Measurements from ENCODE around the gene SFTPD. TPM values are rescaled to one million over a fixed set of nuclear protein-coding genes. Genes with fewer than 3 reads are reported as not detected.

The SFTPD gene
- total RNA-seq, 1 experiment from 2014 or later: 0.39 TPM

DNA sequence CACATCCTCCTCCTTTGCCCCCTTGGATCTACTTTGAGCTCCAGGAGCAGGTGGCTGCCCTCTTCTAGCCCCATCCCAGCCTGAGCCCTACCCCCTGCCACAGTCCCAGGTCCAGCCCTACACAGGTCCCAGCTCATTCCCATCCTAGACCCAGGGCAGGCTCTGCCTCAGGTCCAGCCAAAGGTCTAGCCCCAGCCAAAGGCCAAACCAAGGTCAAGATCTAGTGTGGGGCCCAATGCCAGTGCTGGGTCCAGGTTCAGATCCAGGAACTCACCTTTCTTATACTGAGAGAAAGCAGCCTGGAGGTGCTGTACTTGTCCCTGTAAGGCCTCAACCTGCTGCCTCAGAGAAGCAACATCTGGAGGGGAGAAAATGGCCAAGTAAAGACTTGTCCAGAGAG, 8.5 kb downstream of the SFTPD start:
- H3K36me3 Mint-ChIP-seq (ENCODE audit: insufficient read depth, unreplicated experiment): no peaks in the 10 kb centered on the region
- CTCF ChIA-PET: no interaction called here
- no peaks in the 10 kb centered on the region for H3K27me3 ChIP-seq (replicated peaks; ENCODE audit: control insufficient read depth, insufficient read depth, low read length)

DNA sequence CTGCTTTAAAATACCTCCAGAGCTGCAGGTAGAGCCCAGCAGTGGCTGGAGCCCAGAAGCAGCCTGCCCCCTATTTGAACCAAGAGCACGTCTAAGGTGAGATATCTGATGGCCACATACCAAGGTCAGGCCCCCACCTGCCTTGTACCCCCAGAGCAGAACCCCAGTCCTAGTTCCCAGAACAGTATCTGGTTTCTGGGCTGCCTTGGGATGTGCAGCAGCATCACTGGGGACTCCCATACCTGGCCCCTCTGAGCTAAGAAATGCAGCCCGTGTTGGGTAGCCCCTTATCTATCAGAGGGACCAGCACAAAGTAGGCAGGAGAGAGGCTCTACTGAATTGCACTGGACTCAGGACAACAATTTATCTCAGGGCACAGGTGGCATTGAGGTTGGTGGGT, 8.9 kb downstream of the SFTPD start:
- H3K27me3 ChIP-seq (replicated peaks; ENCODE audit: control insufficient read depth, insufficient read depth, low read length): no peaks in the 10 kb centered on the region
- intact Hi-C loops (cut with micrococcal nuclease; ENCODE audit: unreplicated experiment): loop anchor here (10.0 kb wide), 1 partner anchor 85 kb away; no protein-coding TSS in a partner anchor
- H3K4me1 Mint-ChIP-seq (ENCODE audit: low read depth, unreplicated experiment): no peaks in the 10 kb centered on the region
- no peaks in the 10 kb centered on the region for H3K36me3 ChIP-seq (ENCODE audit: control insufficient read depth, insufficient read depth, low read length)
- peaks cover 9% of the 10 kb centered on the region for H3K27me3 Mint-ChIP-seq (ENCODE audit: insufficient read depth, unreplicated experiment)
- TF ChIP-seq, protein P1, sequence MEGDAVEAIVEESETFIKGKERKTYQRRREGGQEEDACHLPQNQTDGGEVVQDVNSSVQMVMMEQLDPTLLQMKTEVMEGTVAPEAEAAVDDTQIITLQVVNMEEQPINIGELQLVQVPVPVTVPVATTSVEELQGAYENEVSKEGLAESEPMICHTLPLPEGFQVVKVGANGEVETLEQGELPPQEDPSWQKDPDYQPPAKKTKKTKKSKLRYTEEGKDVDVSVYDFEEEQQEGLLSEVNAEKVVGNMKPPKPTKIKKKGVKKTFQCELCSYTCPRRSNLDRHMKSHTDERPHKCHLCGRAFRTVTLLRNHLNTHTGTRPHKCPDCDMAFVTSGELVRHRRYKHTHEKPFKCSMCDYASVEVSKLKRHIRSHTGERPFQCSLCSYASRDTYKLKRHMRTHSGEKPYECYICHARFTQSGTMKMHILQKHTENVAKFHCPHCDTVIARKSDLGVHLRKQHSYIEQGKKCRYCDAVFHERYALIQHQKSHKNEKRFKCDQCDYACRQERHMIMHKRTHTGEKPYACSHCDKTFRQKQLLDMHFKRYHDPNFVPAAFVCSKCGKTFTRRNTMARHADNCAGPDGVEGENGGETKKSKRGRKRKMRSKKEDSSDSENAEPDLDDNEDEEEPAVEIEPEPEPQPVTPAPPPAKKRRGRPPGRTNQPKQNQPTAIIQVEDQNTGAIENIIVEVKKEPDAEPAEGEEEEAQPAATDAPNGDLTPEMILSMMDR (IDR thresholded peaks at IDR 0.05; ENCODE audit: insufficient read depth in 1 of 2, low read depth in 1 of 2, low read length in 1 of 2, severe bottlenecking in 1 of 2, unreplicated experiment in 1 of 2): no peak
- ChIA-PET CTCF (no interaction called here), POLR2A (no interaction called here)
- H3K9me3 Mint-ChIP-seq (ENCODE audit: unreplicated experiment): no peaks in the 10 kb centered on the region
- no peak overlapping the region for H3K27ac Mint-ChIP-seq (ENCODE audit: unreplicated experiment)
- BruUV-seq (replicated peaks): no TSS peak
- H3K4me1 ChIP-seq: no peaks in the 10 kb centered on the region
- H3K36me3 Mint-ChIP-seq (ENCODE audit: insufficient read depth, unreplicated experiment): no peaks in the 10 kb centered on the region
- no peak overlapping the region for H3K4me3 Mint-ChIP-seq (ENCODE audit: unreplicated experiment)
- no peaks in the 10 kb centered on the region for H3K9me3 ChIP-seq
- no peak overlapping the region for H3K4me3 ChIP-seq (ENCODE audit: low read depth, low read length)
- DNase-seq: no peak

More for the DNA sequence above, 8.5 kb downstream of the SFTPD start:
- Mint-ChIP-seq H3K27me3 (ENCODE audit: insufficient read depth, unreplicated experiment) (peaks cover 9% of the 10 kb centered on the region), H3K27ac (ENCODE audit: unreplicated experiment) (no peak overlapping the region), H3K4me1 (ENCODE audit: low read depth, unreplicated experiment) (no peaks in the 10 kb centered on the region), H3K4me3 (ENCODE audit: unreplicated experiment) (no peak overlapping the region), H3K9me3 (ENCODE audit: unreplicated experiment) (no peaks in the 10 kb centered on the region)
- no peaks in the 10 kb centered on the region for H3K4me1 ChIP-seq
- intact Hi-C loops (cut with micrococcal nuclease; ENCODE audit: unreplicated experiment): no loop called here
- no peaks in the 10 kb centered on the region for H3K36me3 ChIP-seq (ENCODE audit: control insufficient read depth, insufficient read depth, low read length)
- no TSS peak for BruUV-seq (replicated peaks)
- H3K9me3 ChIP-seq: no peaks in the 10 kb centered on the region
- POLR2A ChIA-PET: no interaction called here
- no peak overlapping the region for H3K4me3 ChIP-seq (ENCODE audit: low read depth, low read length)
- no peak for DNase-seq
- TF ChIP-seq, protein P1 (IDR thresholded peaks at IDR 0.05; ENCODE audit: insufficient read depth in 1 of 2, low read depth in 1 of 2, low read length in 1 of 2, severe bottlenecking in 1 of 2, unreplicated experiment in 1 of 2): no peak

DNA sequence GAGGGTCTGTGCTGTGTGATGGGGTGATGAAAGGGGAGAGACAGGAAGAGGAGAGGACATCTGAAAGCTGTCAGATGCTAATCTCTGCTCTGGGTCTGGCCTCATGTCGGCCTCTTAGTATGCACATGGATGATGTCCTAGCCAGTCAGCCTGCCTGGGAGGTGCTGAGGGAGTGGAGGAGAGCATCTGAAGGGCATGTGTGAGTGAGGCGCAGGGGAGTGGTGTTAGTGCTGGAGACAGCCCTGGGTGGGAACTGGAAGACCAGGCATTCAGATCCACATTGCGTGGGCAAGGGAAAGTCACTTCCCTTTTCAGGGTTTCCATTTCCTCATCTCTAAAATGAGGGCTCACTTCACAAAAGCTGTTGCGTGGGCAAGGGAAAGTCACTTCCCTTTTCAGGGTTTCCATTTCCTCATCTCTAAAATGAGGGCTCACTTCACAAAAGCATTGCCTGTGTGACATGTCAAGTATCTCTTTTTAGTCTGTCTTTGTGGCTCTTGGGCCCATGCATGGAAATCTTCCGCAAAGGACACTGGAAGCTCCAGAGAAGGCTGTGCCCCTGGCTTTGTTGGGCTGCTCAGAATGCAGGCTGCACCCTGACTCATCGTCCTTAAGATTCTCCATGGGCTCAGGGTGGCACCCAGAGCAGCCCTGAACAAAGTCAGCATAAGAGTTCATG, 10.0 kb downstream of the SFTPD start:
- Mint-ChIP-seq H3K36me3 (ENCODE audit: insufficient read depth, unreplicated experiment) (no peaks in the 10 kb centered on the region), H3K4me3 (ENCODE audit: unreplicated experiment) (no peak overlapping the region), H3K27me3 (ENCODE audit: insufficient read depth, unreplicated experiment) (peaks cover 4% of the 10 kb centered on the region), H3K4me1 (ENCODE audit: low read depth, unreplicated experiment) (peaks cover 4% of the 10 kb centered on the region), H3K27ac (ENCODE audit: unreplicated experiment) (no peak overlapping the region), H3K9me3 (ENCODE audit: unreplicated experiment) (no peaks in the 10 kb centered on the region)
- no peak for DNase-seq
- TF ChIP-seq, protein P1 (IDR thresholded peaks at IDR 0.05; ENCODE audit: insufficient read depth in 1 of 2, low read depth in 1 of 2, low read length in 1 of 2, severe bottlenecking in 1 of 2, unreplicated experiment in 1 of 2): no peak
- intact Hi-C loops (cut with micrococcal nuclease; ENCODE audit: unreplicated experiment): loop anchor here (10.0 kb wide), 1 partner anchor 86 kb away; no protein-coding TSS in a partner anchor
- peaks cover 9% of the 10 kb centered on the region for H3K4me1 ChIP-seq
- no peaks in the 10 kb centered on the region for H3K9me3 ChIP-seq
- H3K36me3 ChIP-seq (ENCODE audit: control insufficient read depth, insufficient read depth, low read length): no peaks in the 10 kb centered on the region
- ChIA-PET CTCF (no interaction called here), POLR2A (no interaction called here)
- no peaks in the 10 kb centered on the region for H3K27me3 ChIP-seq (replicated peaks; ENCODE audit: control insufficient read depth, insufficient read depth, low read length)
- no peak overlapping the region for H3K4me3 ChIP-seq (ENCODE audit: low read depth, low read length)
- no TSS peak for BruUV-seq (replicated peaks)

Measured in Caco-2 (cell line).